NOMO-1 treated with dmso at 0.1 percent for 144 hours (cell line): Measurements from ENCODE around the gene KIF14.
"Not testable (repeated sequence)": the region's sequence is repeated elsewhere in the genome, so short reads cannot be mapped to it uniquely, and the experiment has no call there.

Source experiments
- DNase-seq: peaks from one replicate; lab custom pipeline; 2025; ENCODE audit not compliant: unreplicated experiment; lab: John Stamatoyannopoulos, UW

KIF14 gene

GRCh38 chr1:200631375-200631774, 10.8 kb upstream of the KIF14 start:
- DNase-seq: no peak

GRCh38 chr1:200630515-200630899, 10.0 kb upstream of the KIF14 start:
- not testable (repeated sequence) for DNase-seq

GRCh38 chr1:200629876-200630514, 9.4 kb upstream of the KIF14 start:
- no peak for DNase-seq

GRCh38 chr1:200628223-200628881, 7.8 kb upstream of the KIF14 start:
- DNase-seq: peak; percentile 33

DNA sequence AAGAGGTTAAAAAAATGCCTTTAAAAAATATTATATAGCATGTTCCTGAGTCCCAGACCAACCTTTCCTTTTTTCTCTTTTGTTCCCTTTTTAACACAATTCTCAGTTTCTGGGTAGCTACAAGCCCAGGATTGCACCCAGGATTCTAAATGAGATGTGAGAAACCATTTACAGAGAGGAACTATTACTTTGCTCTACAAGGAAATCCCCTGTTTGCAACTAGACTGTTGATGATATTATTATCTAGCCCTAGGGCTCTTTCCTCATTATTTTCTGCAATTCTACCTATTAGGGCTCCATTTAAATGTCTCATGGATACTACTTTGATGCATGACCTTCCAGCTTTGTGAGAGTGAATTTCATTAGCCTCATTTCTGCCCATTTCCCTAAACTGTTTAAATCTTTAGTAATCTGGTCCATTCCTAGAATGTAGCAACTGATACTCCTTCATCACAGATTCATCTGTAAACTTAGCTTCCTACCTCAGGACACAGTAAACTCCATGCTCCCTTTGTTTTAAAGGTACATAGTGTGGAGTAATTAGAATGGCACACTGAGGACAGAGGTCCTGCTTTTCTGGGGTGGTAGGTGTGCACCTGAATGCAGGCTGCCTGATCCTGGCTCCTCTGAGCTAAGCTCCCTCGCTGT, 7.1 kb upstream of the KIF14 start:
- no peak for DNase-seq

GRCh38 chr1:200626853-200627534, 6.4 kb upstream of the KIF14 start:
- no peak for DNase-seq

- no peak for DNase-seq
Measured at GRCh38 chr1:200625381-200625824, 4.9 kb upstream of the KIF14 start.

DNA sequence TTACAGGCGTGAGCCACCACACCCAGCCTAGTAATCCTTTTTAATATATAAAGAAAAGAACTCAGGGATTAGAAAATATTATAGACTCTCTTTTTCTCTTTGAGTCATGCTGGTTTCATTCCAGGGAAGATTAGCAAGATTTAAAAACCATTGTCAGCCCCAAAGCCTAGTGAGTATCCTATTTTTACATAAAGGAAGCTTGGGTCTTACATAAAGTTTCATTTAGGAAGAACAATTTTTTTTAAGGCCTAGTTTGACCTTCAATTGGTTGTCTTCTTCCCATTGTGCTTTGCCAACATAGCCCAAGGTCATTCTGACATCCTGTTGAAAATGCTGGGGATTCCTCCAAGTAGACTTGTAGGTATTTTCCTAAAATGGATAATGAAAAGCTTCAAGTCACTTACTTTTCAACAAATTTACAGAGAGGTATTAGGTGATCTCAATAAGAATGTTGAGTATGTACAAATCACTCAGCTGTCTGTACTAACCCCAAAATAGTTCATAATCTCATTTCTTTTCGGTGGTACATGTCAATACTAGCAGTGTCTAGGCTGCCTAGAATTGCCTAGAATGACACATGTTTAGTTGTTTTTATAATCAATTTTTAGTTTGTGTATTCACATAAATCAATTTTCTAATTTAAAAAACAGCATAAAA, 4.3 kb upstream of the KIF14 start:
- DNase-seq: no peak

- no peak for DNase-seq
Measured at GRCh38 chr1:200619894-200620272, 668 bp downstream of the KIF14 start.

DNA sequence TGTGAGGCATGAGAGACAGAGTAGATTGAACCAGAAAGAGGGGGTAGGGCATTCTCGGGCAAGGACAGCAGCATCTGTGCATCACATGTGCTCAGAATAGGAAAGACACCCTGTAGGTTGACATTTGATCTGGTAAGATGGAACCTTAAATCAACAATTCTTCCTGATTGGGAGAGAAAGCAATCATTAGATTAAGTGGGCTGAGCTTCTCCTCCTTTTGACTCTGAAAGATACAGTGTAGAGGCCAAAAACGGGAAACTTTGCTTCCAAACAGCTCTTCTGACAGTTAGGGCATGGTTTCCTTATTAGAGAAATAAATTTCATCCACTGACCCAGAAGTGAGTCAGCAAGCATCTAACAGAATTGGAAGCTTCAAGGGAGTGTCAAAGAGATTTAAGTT, 9.7 kb downstream of the KIF14 start:
- no peak for DNase-seq

- no peak for DNase-seq
Measured at GRCh38 chr1:200602632-200603031, 17.9 kb downstream of the KIF14 start.

GRCh38 chr1:200590001-200590400, 30.6 kb downstream of the KIF14 start:
- no peak for DNase-seq

- DNase-seq: no peak
Measured at GRCh38 chr1:200588698-200589097, 31.9 kb downstream of the KIF14 start.

GRCh38 chr1:200564319-200564718, 56.2 kb downstream of the KIF14 start:
- DNase-seq: no peak

DNA sequence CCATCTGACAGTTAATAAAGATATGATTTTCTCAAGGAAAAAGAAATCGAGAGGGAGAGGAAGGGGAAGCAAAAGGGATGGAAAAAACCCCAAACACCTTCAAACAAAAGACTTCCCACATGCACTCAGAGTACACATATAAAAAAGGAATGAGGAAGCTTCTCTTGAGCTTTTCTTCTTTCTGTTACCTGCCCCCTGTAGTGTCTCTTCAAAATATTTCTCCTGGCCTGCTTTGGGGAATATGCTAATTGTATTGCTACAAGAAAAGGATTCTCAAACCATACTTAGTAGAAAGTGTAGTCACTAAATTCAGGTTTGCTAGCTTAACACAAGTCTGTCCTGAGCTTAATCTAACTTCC, 58.7 kb downstream of the KIF14 start:
- no peak for DNase-seq

DNA sequence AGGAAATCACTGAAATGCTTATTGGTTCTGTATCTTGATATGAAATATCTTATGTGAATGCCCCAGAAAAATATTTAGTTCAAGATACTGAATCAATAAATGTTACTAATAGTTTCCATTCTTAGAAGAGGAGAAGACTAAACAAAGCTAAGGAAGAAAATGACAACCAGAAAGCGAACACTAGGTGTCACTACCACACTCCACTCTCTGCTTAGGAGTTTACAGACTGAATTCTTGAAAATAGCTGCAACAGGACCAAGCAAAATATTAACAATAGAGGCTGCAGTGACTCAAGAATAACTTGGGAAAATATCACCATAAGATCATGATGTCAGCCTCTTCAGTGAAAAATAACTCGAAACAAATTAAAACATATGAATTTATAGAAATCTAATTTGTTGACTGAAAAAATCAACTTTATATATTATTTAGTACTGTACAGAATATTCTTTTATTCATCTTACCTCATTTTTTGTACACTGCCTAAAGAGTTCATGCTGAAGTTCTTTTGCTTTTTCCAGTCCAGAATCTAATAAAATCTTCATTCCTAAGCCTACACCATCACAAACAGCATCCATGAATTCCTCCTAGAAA, 61.6 kb downstream of the KIF14 start:
- DNase-seq: no peak

GRCh38 chr1:200556002-200556401, 64.5 kb downstream of the KIF14 start:
- no peak for DNase-seq

GRCh38 chr1:200552737-200553136, 67.8 kb downstream of the KIF14 start:
- not testable (repeated sequence) for DNase-seq

DNA sequence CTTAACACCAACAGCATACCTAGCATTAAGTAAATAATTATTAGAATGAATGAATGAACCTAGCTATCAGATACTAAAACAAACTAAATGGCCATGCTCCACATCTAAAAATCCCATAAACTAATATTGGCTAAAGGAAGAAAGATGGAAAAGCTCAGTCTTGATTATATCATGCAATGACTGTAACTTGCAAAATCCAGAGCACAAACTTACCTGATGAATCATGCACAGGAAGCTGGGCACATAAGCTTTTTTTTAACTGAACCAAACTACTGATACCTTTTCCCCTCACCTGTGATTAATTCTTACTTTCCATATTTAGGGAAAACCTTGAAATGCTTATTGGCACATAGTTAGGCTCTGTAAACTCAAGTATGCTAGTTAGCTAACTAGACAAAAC, 70.2 kb downstream of the KIF14 start:
- DNase-seq: no peak

- no peak for DNase-seq
Measured at GRCh38 chr1:200547386-200547785, 73.2 kb downstream of the KIF14 start.

- no peak for DNase-seq
Measured at GRCh38 chr1:200546577-200546976, 74.0 kb downstream of the KIF14 start.
